Omental fat pad (tissue), 4 donors: Measurements from ENCODE around the gene EARS2. TPM values are rescaled to one million over a fixed set of nuclear protein-coding genes. Genes with fewer than 3 reads are reported as not detected.
"Not testable (repeated sequence)": the region's sequence is repeated elsewhere in the genome, so short reads cannot be mapped to it uniquely, and the experiment has no call there.

ENCODE experiments used
- ATAC-seq: fragments of 150-250 bp; one replicate; pipeline ENCODE4 v1.9.1; 2016; ENCODE audit warnings: mild to moderate bottlenecking, moderate library complexity; ENCODE audit not compliant: low FRiP score
- DNase-seq: peaks from one replicate; pipeline ENCODE4 v3.0.0-alpha.2; 2019; ENCODE audit warnings: low spot score
- CTCF ChIP-seq, 3 donors: fragments of 450-650 bp; IDR thresholded peaks; one replicate each; pipeline ENCODE4 v1.5.1; 2016 to 2017; ENCODE audit warnings: antibody characterized with exemption in 3 of 3, mild to moderate bottlenecking in 3 of 3, moderate library complexity in 2 of 3
- total RNA-seq, 4 donors: library from RNA; depleted of rRNA; stranded (reverse); fragments of >200 nt; gene quantifications; one replicate each; pipeline ENCODE4 v1.1.0, GENCODE V29; 2016

The EARS2 gene
- total RNA-seq, 4 donors from 2014 or later: 18.1 to 24.3 (median 21.4) TPM

- no peak for ATAC-seq
- DNase-seq: no peak
- TF ChIP-seq CTCF (IDR thresholded peaks at IDR 0.05): no peak
Measured at GRCh38 chr16:23512168-23512695, 44.9 kb downstream of the EARS2 start.

- ATAC-seq (no peak), DNase-seq (no peak)
- TF ChIP-seq CTCF (IDR thresholded peaks at IDR 0.05): no peak
Measured at GRCh38 chr16:23511731-23512130, 45.4 kb downstream of the EARS2 start.

GRCh38 chr16:23510915-23511270, 46.3 kb downstream of the EARS2 start:
- DNase-seq, ATAC-seq: not testable (repeated sequence)

- ATAC-seq (peak; percentile 91), DNase-seq (peak; percentile 46)
Measured at GRCh38 chr16:23510164-23510914, 46.8 kb downstream of the EARS2 start, which contains the start of gene GGA2. Gene GGA2 (minus strand): TSS chr16:23510494. CDS start chr16:23510411, 83 bp downstream.

GRCh38 chr16:23509782-23510163, 47.4 kb downstream of the EARS2 start:
- ATAC-seq: peak; percentile 14
- no peak for DNase-seq
- no peak for TF ChIP-seq CTCF (IDR thresholded peaks at IDR 0.05)

More at GRCh38 chr16:23510164-23510914, 46.8 kb downstream of the EARS2 start, which contains the start of gene GGA2:
- TF ChIP-seq CTCF (IDR thresholded peaks at IDR 0.05): no peak

- no peak for DNase-seq
- TF ChIP-seq CTCF (IDR thresholded peaks at IDR 0.05): no peak
- ATAC-seq: no peak
Measured at GRCh38 chr16:23509441-23509754, 47.8 kb downstream of the EARS2 start.

GRCh38 chr16:23508589-23509440, 48.3 kb downstream of the EARS2 start:
- ATAC-seq (no peak), DNase-seq (no peak)

More at GRCh38 chr16:23508589-23509440, 48.3 kb downstream of the EARS2 start:
- TF ChIP-seq CTCF (IDR thresholded peaks at IDR 0.05): no peak
